ENCODE data around the gene EMC6. TPM values are rescaled to one million over a fixed set of nuclear protein-coding genes. Genes with fewer than 3 reads are reported as not detected.

Gene EMC6
- total and polyA plus RNA-seq, 2 of the 4 experiments (the other 2 are of a cell fraction), result 10.9 to 80.5 TPM

DNA sequence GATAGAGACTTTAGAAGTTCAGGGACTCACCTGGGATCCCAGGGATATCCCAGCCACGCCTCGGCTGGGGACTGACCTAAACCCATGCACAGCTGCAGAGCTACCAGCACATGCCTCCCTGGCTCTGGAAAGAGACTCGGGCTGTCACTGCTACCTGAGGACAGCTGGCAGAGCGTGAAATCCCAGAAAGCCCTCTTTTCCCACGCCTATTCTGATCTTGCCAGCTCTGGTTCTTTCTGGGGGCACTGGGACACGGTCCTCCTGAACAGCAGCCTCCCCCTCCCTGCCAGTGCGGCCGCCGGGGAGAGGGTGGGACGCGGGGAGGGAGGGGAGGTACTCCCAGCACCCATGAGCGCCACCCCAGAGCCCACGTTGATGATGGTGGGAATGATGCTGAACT lies 16.6 kb downstream of the EMC6 start:
- no TSS peak for BruUV-seq (replicated peaks)
- Histone ChIP-seq H2BK20ac (ENCODE audit: low read depth, low read length) (no peak overlapping the region), H3K56ac (ENCODE audit: extremely low read depth, insufficient read depth, low read length) (no peak overlapping the region), H4K20me1 (ENCODE audit: insufficient read depth, low read length) (no peaks in the 10 kb centered on the region), H3K36me3 (ENCODE audit: control insufficient read depth, insufficient read depth, low read length) (no peaks in the 10 kb centered on the region), H3K9ac (ENCODE audit: low read depth, low read length) (no peak overlapping the region), H2AFZ (replicated peaks; ENCODE audit: low read length, poor library complexity) (no peak overlapping the region), H4K8ac (ENCODE audit: low read depth in 2 of 2, low read length in 2 of 2) (no peak overlapping the region), H3K4me3 (ENCODE audit: insufficient read depth, low read depth, low read length) (no peak overlapping the region), H3K27me3 (ENCODE audit: control insufficient read depth, insufficient read depth, low read length) (peaks cover 11% of the 10 kb centered on the region), H3K79me1 (ENCODE audit: low read depth in 1 of 2, low read length in 2 of 2) (no peaks in the 10 kb centered on the region), H4K5ac (ENCODE audit: low read depth, low read length) (no peak overlapping the region), H2BK15ac (ENCODE audit: low read depth, low read length) (no peak overlapping the region), H3K4me1 (ENCODE audit: control insufficient read depth, insufficient read depth, low read length) (no peaks in the 10 kb centered on the region), H3K27ac (ENCODE audit: insufficient read depth, low read length) (no peak overlapping the region), H3K18ac (ENCODE audit: low read depth, low read length) (no peak overlapping the region), H4K91ac (ENCODE audit: insufficient read depth, low read depth, low read length) (no peak overlapping the region), H3K4ac (ENCODE audit: low read depth, low read length) (no peak overlapping the region), H3K4me2 (ENCODE audit: low read depth, low read length) (no peak overlapping the region), H3K23ac (ENCODE audit: low read depth, low read length) (no peak overlapping the region), H2BK120ac (ENCODE audit: low read depth, low read length) (no peak overlapping the region), H2AK9ac (replicated peaks; ENCODE audit: low read depth, low read length, poor library complexity) (no peak overlapping the region), H3K9me1 (ENCODE audit: insufficient read depth, low read length) (no peaks in the 10 kb centered on the region), H2AK5ac (ENCODE audit: low read depth, low read length) (no peak overlapping the region), H3K14ac (replicated peaks; ENCODE audit: low read depth, low read length) (no peak overlapping the region), H3K9me3 (ENCODE audit: control insufficient read depth, insufficient read depth, low read length) (no peaks in the 10 kb centered on the region), H2BK5ac (ENCODE audit: low read depth, low read length, poor library complexity, severe bottlenecking) (no peak overlapping the region)
- 39% methylated on average over 2 of the region's 13 CpGs; no CpG with 5 or more reads in 1 of the 2 experiments for WGBS, 2 experiments (ENCODE audit: extremely low coverage in 2 of 2, insufficient read length in 1 of 2)
- no peak for ATAC-seq (ENCODE audit: low read depth)
- dilution Hi-C loops (cut with HindIII; ENCODE audit: low sequenced_read_pairs, unreplicated experiment), result no loop called here
- CTCF ChIA-PET, result no interaction called here
- POLR2A ChIA-PET (ENCODE audit: unreplicated experiment), result no interaction called here
- intact Hi-C loops (cut with micrococcal nuclease), result no loop called here
- in situ Hi-C loops (cut with MboI; ENCODE audit: low sequenced_read_pairs), result no loop called here
- TF ChIP-seq NFE2L2 (IDR thresholded peaks at IDR 0.05; ENCODE audit: low read depth, low read length) (no peak), CEBPB (IDR thresholded peaks at IDR 0.05; ENCODE audit: low read depth, low read length) (no peak)
- DNase-seq, result no peak
